Measurements from ENCODE around the gene GLIS1. TPM values are rescaled to one million over a fixed set of nuclear protein-coding genes. Genes with fewer than 3 reads are reported as not detected.

The GLIS1 gene
- total RNA-seq, 1 donor from 2014 or later: 0.07 TPM

- H3K27ac ChIP-seq (ENCODE audit: low read depth, low read length): no peak overlapping the region
- H4K20me1 ChIP-seq (ENCODE audit: insufficient read depth, low read length): peaks cover 93% of the 10 kb centered on the region
- no peaks in the 10 kb centered on the region for H3K36me3 ChIP-seq (ENCODE audit: insufficient read depth, low read length)
- Mint-ChIP-seq H3K4me1 (ENCODE audit: low read depth, unreplicated experiment) (no peaks in the 10 kb centered on the region), H3K27me3 (ENCODE audit: low read depth, unreplicated experiment) (peaks cover 66% of the 10 kb centered on the region), H3K36me3 (ENCODE audit: low read depth, unreplicated experiment) (no peaks in the 10 kb centered on the region), H3K4me3 (ENCODE audit: unreplicated experiment) (no peak overlapping the region), H3K9me3 (ENCODE audit: unreplicated experiment) (peaks cover 3% of the 10 kb centered on the region), H3K27ac (ENCODE audit: unreplicated experiment) (no peak overlapping the region)
- TF ChIP-seq EZH2 (IDR thresholded peaks at IDR 0.05; ENCODE audit: insufficient read depth, low read length) (no peak), CTCF (IDR thresholded peaks at IDR 0.05; ENCODE audit: insufficient read depth, low read depth, low read length) (no peak)
- no peak overlapping the region for H2AFZ ChIP-seq (ENCODE audit: low read depth, low read length)
- no peak overlapping the region for H3K9ac ChIP-seq (ENCODE audit: low read length)
- peaks cover 3% of the 10 kb centered on the region for H3K79me2 ChIP-seq (ENCODE audit: insufficient read depth, low read length)
- peaks cover 15% of the 10 kb centered on the region for H3K4me1 ChIP-seq (ENCODE audit: insufficient read depth, low read length)
- no peak overlapping the region for H3K4me3 ChIP-seq (ENCODE audit: insufficient read depth, low read depth, low read length)
- H3K4me2 ChIP-seq (ENCODE audit: low read length): no peak overlapping the region
- no peak for DNase-seq (ENCODE audit: low read depth)
- H3K9me3 ChIP-seq (ENCODE audit: insufficient read depth, low read depth, low read length): no peaks in the 10 kb centered on the region
- no peaks in the 10 kb centered on the region for H3K27me3 ChIP-seq (ENCODE audit: insufficient read depth, low read length)
- no peak for FAIRE-seq
Measured at GRCh38 chr1:53540604-53541262, 198.2 kb downstream of the GLIS1 start.

GRCh38 chr1:53539711-53540603 lies 199.0 kb downstream of the GLIS1 start:
- Histone ChIP-seq H2AFZ (ENCODE audit: low read depth, low read length) (no peak overlapping the region), H3K4me2 (ENCODE audit: low read length) (no peak overlapping the region), H3K9me3 (ENCODE audit: insufficient read depth, low read depth, low read length) (no peaks in the 10 kb centered on the region), H3K9ac (ENCODE audit: low read length) (no peak overlapping the region), H3K4me3 (ENCODE audit: insufficient read depth, low read depth, low read length) (no peak overlapping the region), H3K4me1 (ENCODE audit: insufficient read depth, low read length) (peaks cover 17% of the 10 kb centered on the region), H3K27ac (ENCODE audit: low read depth, low read length) (no peak overlapping the region), H3K27me3 (ENCODE audit: insufficient read depth, low read length) (no peaks in the 10 kb centered on the region), H3K36me3 (ENCODE audit: insufficient read depth, low read length) (no peaks in the 10 kb centered on the region), H3K79me2 (ENCODE audit: insufficient read depth, low read length) (peaks cover 3% of the 10 kb centered on the region), H4K20me1 (ENCODE audit: insufficient read depth, low read length) (peaks cover 96% of the 10 kb centered on the region)
- peaks cover 68% of the 10 kb centered on the region for H3K27me3 Mint-ChIP-seq (ENCODE audit: low read depth, unreplicated experiment)
- DNase-seq (ENCODE audit: low read depth) (no peak), FAIRE-seq (no peak)
- peaks cover 3% of the 10 kb centered on the region for H3K9me3 Mint-ChIP-seq (ENCODE audit: unreplicated experiment)
- no peaks in the 10 kb centered on the region for H3K4me1 Mint-ChIP-seq (ENCODE audit: low read depth, unreplicated experiment)
- no peaks in the 10 kb centered on the region for H3K36me3 Mint-ChIP-seq (ENCODE audit: low read depth, unreplicated experiment)
- no peak overlapping the region for H3K27ac Mint-ChIP-seq (ENCODE audit: unreplicated experiment)
- no peak for TF ChIP-seq CTCF (IDR thresholded peaks at IDR 0.05; ENCODE audit: insufficient read depth, low read depth, low read length)
- no peak for TF ChIP-seq EZH2 (IDR thresholded peaks at IDR 0.05; ENCODE audit: insufficient read depth, low read length)
- H3K4me3 Mint-ChIP-seq (ENCODE audit: unreplicated experiment): no peak overlapping the region
